Pancreas (tissue), 10 donors: ENCODE results near the gene WDR20. TPM values are rescaled to one million over a fixed set of nuclear protein-coding genes. Genes with fewer than 3 reads are reported as not detected.
"Not testable (repeated sequence)": the region's sequence is repeated elsewhere in the genome, so short reads cannot be mapped to it uniquely, and the experiment has no call there.

ENCODE experiments used
- ATAC-seq, 4 donors: fragments of 200-7000 bp; cut with Tn5 transposase; one replicate each; pipeline versions ENCODE4 v1.8.0 to v1.9.1; 2020; ENCODE audit warnings: mild to moderate bottlenecking in 4 of 4, moderate library complexity in 4 of 4
- DNase-seq, 6 donors: peaks; one replicate each; pipeline ENCODE4 v3.0.0-alpha.2; 2020
- FAIRE-seq: peaks from 2 replicates; lab custom pipeline; 2012; peaks lifted over from hg19 to GRCh38; lab: Jason Lieb, UNC
- H3K27ac ChIP-seq, 4 donors: fragments of 200-600 bp; sonication (generic); 1 replicate in 3 of 4; 2 replicates in 1 of 4; pipeline versions ENCODE4 v1.5.0 to v1.8.0; 2020
- H3K27me3 ChIP-seq, 4 donors: fragments of 200-600 bp; one replicate each; pipeline ENCODE4 v1.8.0; 2021
- H3K36me3 ChIP-seq, 3 donors: fragments of 200-600 bp; sonication (generic) in 1 of 3; one replicate each; pipeline versions ENCODE4 v1.5.0 to v1.8.0; 2020 to 2021
- H3K4me1 ChIP-seq, 3 donors: fragments of 200-600 bp; one replicate each; pipeline ENCODE4 v1.8.0; 2021
- H3K4me3 ChIP-seq, 4 donors: fragments of 200-600 bp; sonication (generic) in 2 of 4; one replicate each; pipeline versions ENCODE4 v1.5.0 to v1.8.0; 2020 to 2021
- H3K9me3 ChIP-seq, 4 donors: fragments of 200-600 bp; one replicate each; pipeline ENCODE4 v1.8.0; 2021
- CTCF ChIP-seq, 4 donors: fragments of 200-600 bp; sonication (generic) in 3 of 4; IDR thresholded peaks; one replicate each; pipeline versions ENCODE4 v1.5.0 to v1.8.0; 2021; ENCODE audit warnings: antibody characterized with exemption in 4 of 4
- WGBS, 2 donors: extraction: QIAGEN DNeasy Blood & Tissue Kit; methylation state at CpG; one replicate each; pipeline ENCODE4 v1.1.7; 2013; 5-methylcytosine and 5-hydroxymethylcytosine counted together
- intact Hi-C, 3 donors: fragments of 100-400 bp; cut with DNase I; formaldehyde crosslinking; loops; one replicate each; pipeline versions ENCODE4 v1.11.1 to v1.14.2; 2022
- polyA plus RNA-seq, 2 donors: library from polyadenylated mRNA; stranded (reverse); fragments of 200-250 nt; gene quantifications; one replicate each; pipeline ENCODE4 v1.2.3, GENCODE V29; 2013
- total RNA-seq, 6 donors: library from RNA; stranded (reverse); fragmentation: NEBNext Ultra II Directional in 4 of 6; extraction: Animal tissue kit (Norgen Biotek cat#: 25700) in 4 of 6; gene quantifications; one replicate each; pipeline versions ENCODE4 v1.2.1 to v1.2.4, GENCODE V29; 2021 to 2023
- donor health status: healthy with polysubstance abuse.
- donor health status: DM: no; HTN: no; CAD: no; lungs with moderate emphysema.
- donor health status: DM: no; HTN: no; CAD: no.
- donor health status: control.
- donor health status: control.
- donor health status: Bipolar disorder and iron deficiency.
- donor health status: DM: yes; HTN: yes; CAD: no.
- donor health status: DM: no; HTN: no; CAD: no.
- donor health status: DM: no; HTN: no; CAD: no.
- donor health status: DM: yes; HTN: yes; CAD: no.

WDR20 gene
- total and polyA plus RNA-seq, 8 donors: 7.4 to 19.5 (median 14.0) TPM

GRCh38 chr14:102236026-102236425, 96.3 kb downstream of the WDR20 start:
- Histone ChIP-seq H3K27me3 (no peaks in the 10 kb centered on the region), H3K4me1 (no peaks in the 10 kb centered on the region), H3K4me3 (no peak overlapping the region), H3K9me3 (no peaks in the 10 kb centered on the region), H3K36me3 (peaks cover 0 to 3% (median 0%) of the 10 kb centered on the region in 3 donors), H3K27ac (no peak overlapping the region)
- intact Hi-C loops: no loop called here
- no peak for TF ChIP-seq CTCF (IDR thresholded peaks at IDR 0.05)
- no peak for FAIRE-seq
- no peak for DNase-seq
- 89% methylated on average over 12 of the region's 12 CpGs for WGBS, 2 donors
- ATAC-seq: peak in 1 of 4 donors; percentile 2

GRCh38 chr14:102238131-102238530, 98.4 kb downstream of the WDR20 start:
- FAIRE-seq (no peak), ATAC-seq (no peak), DNase-seq (no peak)
- H3K9me3 ChIP-seq: no peaks in the 10 kb centered on the region
- no peak overlapping the region for H3K4me3 ChIP-seq
- intact Hi-C loops: no loop called here
- H3K4me1 ChIP-seq: no peaks in the 10 kb centered on the region
- TF ChIP-seq CTCF (IDR thresholded peaks at IDR 0.05): no peak
- WGBS, 2 donors: 60 to 65% methylated on average over 4 of the region's 4 CpGs
- H3K27ac ChIP-seq: no peak overlapping the region
- no peaks in the 10 kb centered on the region for H3K27me3 ChIP-seq
- H3K36me3 ChIP-seq: peaks cover 0 to 1% (median 0%) of the 10 kb centered on the region in 3 donors

GRCh38 chr14:102238766-102239165, 99.1 kb downstream of the WDR20 start:
- Histone ChIP-seq H3K4me3 (no peak overlapping the region), H3K4me1 (no peaks in the 10 kb centered on the region), H3K27ac (no peak overlapping the region), H3K36me3 (no peaks in the 10 kb centered on the region), H3K9me3 (no peaks in the 10 kb centered on the region), H3K27me3 (no peaks in the 10 kb centered on the region)
- TF ChIP-seq CTCF (IDR thresholded peaks at IDR 0.05): no peak
- DNase-seq (no peak), FAIRE-seq (no peak), ATAC-seq (no peak)
- intact Hi-C loops: no loop called here
- 94 to 96% methylated on average over 3 of the region's 3 CpGs for WGBS, 2 donors

GRCh38 chr14:102239231-102239630, 99.5 kb downstream of the WDR20 start:
- FAIRE-seq: no peak
- Histone ChIP-seq H3K27me3 (no peaks in the 10 kb centered on the region), H3K9me3 (no peaks in the 10 kb centered on the region), H3K4me3 (no peak overlapping the region), H3K27ac (no peak overlapping the region), H3K4me1 (no peaks in the 10 kb centered on the region), H3K36me3 (no peaks in the 10 kb centered on the region)
- no peak for ATAC-seq
- TF ChIP-seq CTCF (IDR thresholded peaks at IDR 0.05): no peak
- DNase-seq: no peak
- intact Hi-C loops: no loop called here
- WGBS, 2 donors: 89 to 94% methylated on average over 4 of the region's 4 CpGs

- H3K27me3 ChIP-seq, H3K27ac ChIP-seq, ATAC-seq, H3K36me3 ChIP-seq, intact Hi-C loops, DNase-seq, H3K4me1 ChIP-seq, H3K4me3 ChIP-seq, H3K9me3 ChIP-seq, FAIRE-seq: not testable (repeated sequence)
- WGBS, 2 donors: 89 to 91% methylated on average over 5 of the region's 5 CpGs
Observed at GRCh38 chr14:102240481-102240880, 100.8 kb downstream of the WDR20 start.
